Cardiac muscle cell (in vitro differentiated cells and primary cell): ENCODE measurements around the gene SEC24C. TPM values are rescaled to one million over a fixed set of nuclear protein-coding genes. Genes with fewer than 3 reads are reported as not detected.
"Not testable (repeated sequence)": the region's sequence is repeated elsewhere in the genome, so short reads cannot be mapped to it uniquely, and the experiment has no call there.

Experiments used
- DNase-seq, 2 donors: peaks; one replicate each; pipeline versions ENCODE4 v3.0.0 to v3.0.0-alpha.2; 2010 to 2017; ENCODE audit warnings: low read depth in 1 of 2, low spot score in 1 of 2
- H3K27ac ChIP-seq: fragments of 200-600 bp; sonication (generic); 2 replicates; pipeline ENCODE4 v1.5.1; 2016
- H3K27me3 ChIP-seq: fragments of 200-600 bp; sonication (generic); 2 replicates; pipeline ENCODE4 v1.6.0; 2016; ENCODE audit warnings: control low read depth
- H3K36me3 ChIP-seq: fragments of 200-600 bp; sonication (generic); 2 replicates; pipeline ENCODE4 v1.5.1; 2016; ENCODE audit warnings: control low read depth
- H3K4me1 ChIP-seq: fragments of 200-600 bp; sonication (generic); 2 replicates; pipeline ENCODE4 v1.8.1; 2017; ENCODE audit warnings: low read depth, mild to moderate bottlenecking, mixed run types
- H3K4me3 ChIP-seq: fragments of 200-600 bp; sonication (generic); 2 replicates; pipeline ENCODE4 v1.5.1; 2016; ENCODE audit warnings: mild to moderate bottlenecking
- H3K9me3 ChIP-seq: fragments of 200-600 bp; sonication (generic); 2 replicates; pipeline ENCODE4 v1.5.1; 2017; ENCODE audit warnings: low read depth, mild to moderate bottlenecking, control low read depth
- CTCF ChIP-seq: IDR thresholded peaks from 2 replicates; pipeline ENCODE4 v1.5.1; 2012; ENCODE audit warnings: low read depth, mild to moderate bottlenecking, low read length
- polyA plus RNA-seq: library from polyadenylated mRNA; unstranded; fragments of >200 nt; fragmentation: Nextera tagmentation; extraction: Ambion mirVana; gene quantifications from 2 replicates; pipeline ENCODE4 v1.2.1, GENCODE V29; 2016
- total RNA-seq: library from RNA; depleted of rRNA; stranded (reverse); fragments of >200 nt; gene quantifications from 2 replicates; pipeline ENCODE4 v1.2.3, GENCODE V29; 2016

Gene SEC24C
- total and polyA plus RNA-seq, 2 experiments from 2014 or later, result 65.2 to 68.7 TPM

- Histone ChIP-seq H3K4me1 (peaks cover 3% of the 10 kb centered on the region), H3K36me3 (no peaks in the 10 kb centered on the region), H3K27ac (no peak overlapping the region), H3K4me3 (no peak overlapping the region), H3K27me3 (no peaks in the 10 kb centered on the region), H3K9me3 (no peaks in the 10 kb centered on the region)
- no peak for TF ChIP-seq CTCF
- DNase-seq, result no peak
Measured at GRCh38 chr10:73734796-73735305, 9.3 kb upstream of the SEC24C start.

DNA sequence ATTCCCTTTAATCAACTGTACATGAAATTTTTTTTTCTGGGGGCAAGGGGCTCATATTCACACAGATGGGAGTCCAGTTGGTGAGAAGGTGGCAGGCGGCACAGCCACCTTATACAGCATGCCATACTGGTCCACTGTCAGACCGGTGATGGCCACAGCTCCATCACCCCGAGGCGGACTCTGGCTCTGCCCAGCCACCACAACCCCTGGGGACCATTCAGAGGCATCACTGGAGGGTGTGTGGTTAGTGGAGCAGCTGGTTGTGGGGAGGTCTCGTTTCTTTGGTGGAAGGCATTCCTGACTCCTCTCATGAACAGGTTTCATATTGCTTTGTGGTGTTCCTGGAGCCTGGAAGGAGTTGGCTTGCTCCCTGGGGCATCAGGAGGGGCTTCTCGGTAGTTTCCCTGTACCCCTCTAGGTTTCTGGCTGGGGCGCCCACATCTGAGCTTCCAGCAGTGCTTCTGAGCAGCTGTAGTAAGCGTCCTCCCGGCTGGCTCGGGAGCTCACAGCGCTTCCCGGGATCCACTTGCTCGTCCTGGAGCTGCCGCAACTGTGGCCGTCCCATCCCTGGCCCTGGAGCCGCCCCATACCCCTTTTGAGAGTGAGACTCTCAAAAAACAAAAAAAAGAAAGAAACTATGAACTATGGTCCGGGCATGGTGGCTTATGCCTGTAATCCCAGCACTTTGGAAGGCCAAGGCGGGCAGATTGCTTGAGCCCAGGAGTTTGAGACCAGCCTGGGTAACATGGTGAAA, 3.5 kb upstream of the SEC24C start:
- H3K27me3 ChIP-seq, DNase-seq, H3K27ac ChIP-seq: not testable (repeated sequence)

DNA sequence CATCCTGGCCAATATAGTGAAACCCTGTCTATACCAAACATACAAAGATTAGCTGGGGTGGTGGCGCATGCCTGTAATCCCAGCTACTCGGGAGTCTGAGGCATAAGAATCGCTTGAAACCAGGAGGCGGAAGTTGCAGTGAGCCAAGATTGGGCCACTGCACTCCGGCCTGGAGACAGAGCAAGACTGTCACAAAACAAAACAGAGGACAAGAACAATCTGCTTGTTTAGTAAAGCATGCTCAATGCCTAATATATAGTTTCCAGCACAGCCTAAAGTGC, 1.8 kb upstream of the SEC24C start:
- TF ChIP-seq CTCF, result no peak
- Histone ChIP-seq H3K27ac (no peak overlapping the region), H3K36me3 (no peaks in the 10 kb centered on the region), H3K4me1 (peaks cover 4% of the 10 kb centered on the region), H3K4me3 (no peak overlapping the region), H3K27me3 (no peaks in the 10 kb centered on the region), H3K9me3 (no peaks in the 10 kb centered on the region)
- DNase-seq, result no peak

More for the DNA sequence above, 3.5 kb upstream of the SEC24C start:
- not testable (repeated sequence) for H3K9me3 ChIP-seq, H3K4me3 ChIP-seq, H3K36me3 ChIP-seq, H3K4me1 ChIP-seq

- DNase-seq, result no peak
- no peak for TF ChIP-seq CTCF
- H3K4me3 ChIP-seq, result peak overlapping the region; percentile 88
- peaks cover 4% of the 10 kb centered on the region for H3K36me3 ChIP-seq
- no peaks in the 10 kb centered on the region for H3K9me3 ChIP-seq
- peaks cover 4% of the 10 kb centered on the region for H3K4me1 ChIP-seq
- no peaks in the 10 kb centered on the region for H3K27me3 ChIP-seq
- H3K27ac ChIP-seq, result peak overlapping the region; percentile 96
Measured at GRCh38 chr10:73743327-73743904, 756 bp upstream of the SEC24C start.

GRCh38 chr10:73744664-73744975, 448 bp downstream of the SEC24C start:
- Histone ChIP-seq H3K9me3 (no peaks in the 10 kb centered on the region), H3K27ac (peak overlapping the region; percentile 96), H3K4me1 (peaks cover 4% of the 10 kb centered on the region), H3K36me3 (peaks cover 11% of the 10 kb centered on the region), H3K4me3 (peak overlapping the region; percentile 88), H3K27me3 (no peaks in the 10 kb centered on the region)
- peak; percentile 70 to 85 for DNase-seq
- no peak for TF ChIP-seq CTCF

DNA sequence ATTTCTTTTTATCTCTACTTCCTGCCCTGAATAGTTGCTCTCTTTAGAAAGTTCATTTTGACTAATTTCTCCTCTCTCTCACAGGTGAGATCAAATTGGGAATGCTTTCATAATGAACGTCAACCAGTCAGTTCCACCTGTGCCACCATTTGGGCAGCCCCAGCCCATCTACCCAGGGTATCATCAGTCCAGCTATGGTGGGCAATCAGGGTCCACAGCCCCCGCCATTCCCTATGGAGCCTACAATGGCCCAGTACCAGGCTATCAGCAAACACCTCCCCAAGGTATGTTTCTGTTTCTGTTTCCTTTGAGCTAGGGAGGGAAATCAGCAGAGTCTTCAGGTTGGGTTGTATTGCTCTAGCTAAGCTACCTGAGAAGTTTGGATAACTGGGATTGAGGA, 2.5 kb downstream of the SEC24C start:
- H3K27ac ChIP-seq, result no peak overlapping the region
- no peaks in the 10 kb centered on the region for H3K27me3 ChIP-seq
- H3K36me3 ChIP-seq, result peaks cover 19% of the 10 kb centered on the region
- no peak for DNase-seq
- TF ChIP-seq CTCF, result no peak
- no peak overlapping the region for H3K4me3 ChIP-seq
- no peaks in the 10 kb centered on the region for H3K9me3 ChIP-seq
- H3K4me1 ChIP-seq, result peaks cover 4% of the 10 kb centered on the region
